Fibroblast of skin of abdomen (primary cell): ENCODE measurements around the gene IGFBP4.

ENCODE experiments used
- DNase-seq: peaks from one replicate; pipeline ENCODE4 v3.0.0-alpha.2; 2013

The IGFBP4 gene

DNA sequence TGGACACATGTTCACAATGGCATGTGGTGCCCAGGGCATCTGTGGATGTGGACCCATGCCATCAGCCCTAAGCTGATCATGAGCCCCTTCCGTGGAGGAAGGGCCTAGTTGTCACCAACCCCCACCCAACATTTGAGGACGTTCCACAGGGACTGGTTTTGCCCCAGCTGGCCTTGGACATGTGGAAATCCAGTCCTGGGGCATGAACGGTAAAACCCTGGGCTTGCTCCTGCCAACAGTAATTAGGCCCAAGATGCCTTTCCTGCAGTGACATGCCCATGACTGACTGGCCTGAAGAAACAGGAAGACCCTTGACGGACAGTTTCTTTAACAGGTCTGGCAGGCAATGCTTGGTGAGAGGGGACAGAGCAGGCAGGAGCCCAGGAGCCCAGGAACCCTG lies 50.4 kb downstream of the IGFBP4 start:
- DNase-seq: no peak

DNA sequence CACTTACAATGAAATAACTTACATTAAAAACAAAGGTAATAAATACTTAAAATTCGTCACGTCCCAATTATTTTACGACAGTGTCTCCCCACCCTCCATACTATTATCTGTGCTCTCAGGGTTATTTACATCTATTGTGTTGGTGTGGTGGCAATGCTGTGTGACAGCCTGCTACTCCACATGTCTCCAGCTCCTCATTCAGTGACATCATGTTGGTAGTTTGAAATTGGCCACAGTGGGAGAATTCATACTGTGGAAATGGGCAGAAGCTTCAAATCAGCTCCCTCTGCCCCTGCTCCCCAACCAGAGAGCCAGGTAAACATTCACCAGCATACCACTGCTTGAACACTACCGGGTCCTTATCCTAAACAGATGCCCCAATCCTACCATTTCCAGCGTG lies 51.9 kb downstream of the IGFBP4 start:
- no peak for DNase-seq

DNA sequence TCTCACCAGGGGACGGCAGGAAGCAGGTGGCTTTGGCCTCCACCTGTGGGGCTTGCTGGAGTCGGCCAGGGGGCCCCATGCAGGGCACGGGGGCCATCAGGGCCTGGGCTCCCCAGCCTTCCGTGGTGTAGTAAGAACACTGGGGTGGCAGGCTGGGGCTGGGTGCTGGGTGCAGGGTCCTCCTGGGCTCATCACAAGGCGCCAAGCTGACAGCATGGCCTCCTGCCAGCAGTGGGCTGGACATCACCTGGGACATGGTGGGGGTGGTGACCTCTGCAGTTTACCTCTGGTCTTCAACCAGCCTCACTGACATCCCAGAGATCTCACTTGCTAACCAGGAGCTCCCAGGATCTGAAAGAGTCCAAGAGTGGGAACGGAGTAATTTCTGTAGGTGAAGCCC lies 52.9 kb downstream of the IGFBP4 start:
- DNase-seq: no peak

DNA sequence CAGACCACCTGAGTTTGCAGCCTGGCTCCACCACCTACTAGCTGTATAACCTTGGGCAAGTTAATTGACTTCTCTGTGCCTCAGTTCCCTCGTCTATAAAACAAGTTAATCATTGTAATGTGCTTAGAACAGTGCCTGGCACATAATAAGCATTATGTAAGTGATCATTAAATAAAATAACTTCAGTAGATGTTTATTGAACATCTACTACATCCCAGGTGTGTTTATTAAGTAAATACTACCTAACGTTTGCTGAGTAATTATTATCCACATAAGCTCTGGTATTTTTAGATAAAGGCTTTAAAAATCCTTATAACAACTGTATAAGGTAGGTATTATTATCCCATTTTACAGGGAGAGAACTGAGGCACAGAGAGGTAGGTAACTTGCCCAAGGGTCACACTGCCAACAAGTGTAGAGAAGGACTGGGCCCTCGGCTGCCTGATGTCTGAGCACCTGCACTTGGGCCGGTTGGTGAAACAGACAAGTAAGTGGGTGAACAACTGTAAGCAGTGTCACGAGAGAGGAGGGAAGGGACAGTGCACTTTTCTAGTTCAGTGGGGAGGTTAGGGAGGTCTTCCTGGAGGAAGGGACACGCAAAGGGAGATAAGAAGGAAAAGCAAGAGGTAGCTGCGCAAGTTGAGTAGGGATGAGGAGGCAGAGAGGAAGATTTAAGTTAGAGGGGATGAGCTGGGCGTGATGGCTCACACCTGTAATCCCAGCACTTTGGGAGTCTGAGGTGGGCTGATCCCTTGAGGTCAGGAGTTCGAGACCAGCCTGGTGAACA lies 53.6 kb downstream of the IGFBP4 start:
- no peak for DNase-seq

DNA sequence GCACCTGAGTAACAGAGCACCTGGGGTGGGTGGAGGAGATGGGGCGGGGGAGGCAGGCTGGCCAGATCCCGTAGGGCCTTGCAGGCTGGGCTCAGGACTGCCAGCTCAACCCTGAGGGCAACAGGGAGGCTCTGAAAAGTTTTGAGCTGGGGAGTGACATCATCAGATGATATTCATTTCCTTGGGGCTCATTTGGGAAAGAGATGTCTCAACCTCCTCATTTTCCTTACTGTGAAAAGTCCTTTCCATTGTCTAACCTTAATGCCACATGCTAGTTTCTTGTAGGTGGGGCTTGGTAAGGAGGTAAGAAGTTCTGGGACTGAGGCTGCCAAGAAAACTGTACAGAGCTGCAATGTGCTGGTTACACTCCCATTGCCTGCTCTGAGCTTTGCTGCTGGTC lies 54.4 kb downstream of the IGFBP4 start:
- DNase-seq: no peak

DNA sequence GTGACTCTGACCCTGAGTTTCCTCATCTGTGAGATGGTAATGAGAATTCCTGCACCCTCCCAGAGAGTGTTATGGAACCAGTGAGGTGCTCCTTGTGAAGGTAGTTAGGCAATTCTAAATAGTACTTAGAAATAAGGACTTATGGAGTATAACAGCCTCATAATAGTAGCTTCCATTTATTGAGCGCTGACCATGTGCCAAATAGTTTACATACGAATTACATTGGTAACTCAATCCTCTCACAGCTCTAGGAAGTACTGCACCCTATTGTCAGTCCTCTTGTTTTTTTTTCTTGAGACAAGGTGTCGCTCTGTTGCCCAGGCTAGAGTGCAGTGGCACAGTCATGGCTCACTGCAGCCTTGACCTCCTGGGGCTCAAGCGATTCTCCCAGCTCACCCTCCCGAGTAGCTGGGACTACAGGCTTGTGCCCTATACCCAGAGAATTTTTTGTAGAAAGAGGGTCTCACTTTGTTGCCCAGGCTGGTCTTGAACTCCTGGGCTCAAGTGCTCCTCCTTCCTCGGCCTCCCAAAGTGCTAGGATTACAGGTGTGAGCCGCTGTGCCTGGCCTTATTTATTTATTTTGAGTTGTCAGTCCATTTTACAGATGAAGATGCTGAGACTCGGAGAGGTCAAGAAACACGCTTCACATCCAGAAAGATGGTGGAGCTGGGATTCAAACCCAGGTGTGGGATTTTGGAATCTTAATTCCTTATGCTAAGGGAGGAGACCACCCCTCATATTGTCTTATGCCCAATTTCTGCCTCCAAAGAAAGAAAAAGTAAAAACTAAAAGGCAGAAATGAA lies 55.2 kb downstream of the IGFBP4 start:
- no peak for DNase-seq

DNA sequence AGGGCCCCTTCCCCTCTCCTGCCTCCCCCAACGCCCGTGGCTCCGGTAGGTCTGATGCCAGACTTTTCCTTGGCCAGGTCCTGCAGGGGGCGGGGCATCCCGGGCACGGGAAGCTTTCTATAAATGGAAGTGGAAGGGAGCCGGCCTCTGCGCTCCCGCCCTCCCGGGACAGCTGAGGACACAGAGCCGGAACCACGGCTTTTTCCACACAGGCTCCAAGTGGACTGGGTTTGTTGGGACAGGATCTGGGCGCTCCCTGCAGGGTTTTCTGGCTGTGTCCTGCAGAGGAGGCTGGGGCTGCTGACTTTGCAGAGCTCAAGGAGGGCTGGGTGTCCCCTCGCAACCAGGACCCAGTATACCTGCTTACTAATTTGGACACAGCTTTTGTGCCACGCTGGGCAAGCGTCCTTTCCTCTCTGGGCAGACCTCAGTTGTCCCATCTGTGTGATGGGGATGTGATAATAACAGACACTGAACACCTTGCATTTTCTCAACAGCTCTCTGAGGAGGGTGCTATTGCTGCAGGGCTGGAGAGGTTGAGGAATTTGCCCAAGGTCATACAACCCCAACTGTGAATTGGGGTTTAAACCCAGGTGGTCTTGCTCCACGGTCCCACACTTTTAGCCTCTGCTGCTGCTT lies 56.4 kb downstream of the IGFBP4 start:
- peak; percentile 64 for DNase-seq

DNA sequence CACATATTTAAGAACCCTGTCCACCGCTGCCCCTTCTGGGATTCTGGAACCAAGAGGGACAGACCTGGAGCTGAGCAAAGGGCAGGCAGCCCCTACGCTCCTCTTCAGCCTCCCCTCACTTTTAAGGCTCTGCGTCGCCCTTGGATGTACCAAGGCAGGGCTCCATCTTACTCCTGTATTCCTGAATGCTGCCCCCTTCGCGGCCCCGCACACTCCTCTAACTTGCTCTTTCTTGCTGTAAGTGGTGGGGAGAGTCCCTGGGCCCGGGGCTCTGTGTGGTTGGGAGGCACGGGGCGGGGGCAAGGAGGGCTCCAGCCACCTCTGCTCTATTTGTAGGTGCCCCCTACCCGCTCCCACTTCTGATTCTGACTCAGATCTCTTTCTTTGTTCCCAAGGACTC lies 56.9 kb downstream of the IGFBP4 start:
- DNase-seq: no peak

DNA sequence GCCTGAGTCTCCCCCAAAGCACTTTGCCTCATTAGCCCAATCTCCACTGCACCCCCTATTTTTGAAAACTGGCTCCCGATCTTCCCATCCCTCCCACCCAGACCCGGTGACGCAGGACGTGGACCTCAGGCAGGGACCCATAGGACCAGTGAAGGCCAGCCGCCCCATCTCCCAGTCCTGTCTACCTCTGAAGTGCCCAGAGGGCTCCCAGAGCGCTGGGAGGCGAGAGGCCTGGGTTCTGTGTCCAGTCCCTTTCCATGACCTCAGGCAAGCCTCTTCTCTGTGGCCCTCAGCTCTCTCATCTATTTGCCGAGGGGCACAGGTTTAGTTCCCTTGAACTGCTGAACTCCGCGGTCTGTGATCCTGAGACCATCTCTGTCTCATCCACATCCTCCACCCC lies 57.5 kb downstream of the IGFBP4 start:
- DNase-seq: no peak

DNA sequence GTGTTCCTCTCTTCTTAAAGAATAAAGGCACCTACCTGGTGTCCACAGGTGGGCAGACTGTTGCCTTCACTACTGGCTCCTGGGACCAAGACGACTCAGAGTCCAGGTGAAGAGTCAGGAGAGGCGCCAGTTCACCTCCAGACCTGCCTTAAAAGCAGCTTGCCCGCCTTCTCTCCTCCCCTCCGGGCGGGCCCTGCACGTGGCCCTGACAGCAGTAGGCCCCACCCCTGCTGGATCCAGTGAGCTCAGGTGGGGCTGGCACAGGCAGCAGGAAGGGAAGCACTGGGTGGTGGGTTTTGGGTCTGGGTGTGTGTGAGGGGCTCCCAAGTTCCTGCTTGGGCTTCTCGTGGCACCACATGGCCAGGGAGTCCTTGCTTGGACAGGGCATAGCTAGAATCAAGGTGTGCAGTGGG lies 58.3 kb downstream of the IGFBP4 start, which contains the start of gene TNS4:
Gene TNS4, minus strand, starts transcription at position 125 of the 413 bp plus-strand sequence. CDS start 5,198 bp downstream, outside the sequence.
- DNase-seq: no peak

DNA sequence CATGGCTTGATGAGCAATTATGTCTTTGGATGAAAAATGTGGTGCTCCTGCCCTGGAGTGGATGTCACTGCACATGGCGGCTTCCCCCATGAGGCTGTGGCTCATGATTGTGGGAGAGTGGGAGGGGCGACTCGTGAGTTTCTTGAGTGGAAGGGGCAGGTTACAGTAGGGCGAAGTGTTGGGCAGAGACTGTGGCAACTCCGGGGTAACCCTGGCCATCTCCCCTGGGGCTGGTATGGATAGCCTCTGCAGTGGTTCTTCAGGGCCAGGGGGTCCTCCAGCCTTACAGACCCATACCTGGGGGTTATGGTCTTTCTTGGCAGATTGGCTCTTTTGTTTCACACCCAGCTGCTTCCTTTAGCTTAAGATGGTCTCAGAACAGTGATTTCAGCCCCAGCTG lies 59.5 kb downstream of the IGFBP4 start:
- no peak for DNase-seq

DNA sequence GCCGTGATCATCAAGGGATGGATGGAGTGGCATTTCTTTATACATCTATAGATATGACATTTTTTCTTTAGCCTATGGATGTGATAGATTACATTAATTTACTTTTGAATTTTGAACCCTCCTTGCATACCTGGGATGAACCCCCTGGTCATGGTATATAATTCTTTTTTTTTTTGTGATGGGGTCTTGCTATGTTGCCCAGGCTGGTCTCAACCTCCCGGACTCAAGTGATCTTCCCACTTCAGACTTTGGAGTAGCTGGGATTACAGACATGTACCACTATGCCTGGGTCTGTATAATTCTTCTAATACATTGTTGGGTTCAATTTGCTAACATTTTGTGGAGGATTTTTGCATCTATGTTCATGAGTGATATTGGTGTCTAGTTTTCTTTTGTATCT lies 59.9 kb downstream of the IGFBP4 start:
- DNase-seq: no peak

DNA sequence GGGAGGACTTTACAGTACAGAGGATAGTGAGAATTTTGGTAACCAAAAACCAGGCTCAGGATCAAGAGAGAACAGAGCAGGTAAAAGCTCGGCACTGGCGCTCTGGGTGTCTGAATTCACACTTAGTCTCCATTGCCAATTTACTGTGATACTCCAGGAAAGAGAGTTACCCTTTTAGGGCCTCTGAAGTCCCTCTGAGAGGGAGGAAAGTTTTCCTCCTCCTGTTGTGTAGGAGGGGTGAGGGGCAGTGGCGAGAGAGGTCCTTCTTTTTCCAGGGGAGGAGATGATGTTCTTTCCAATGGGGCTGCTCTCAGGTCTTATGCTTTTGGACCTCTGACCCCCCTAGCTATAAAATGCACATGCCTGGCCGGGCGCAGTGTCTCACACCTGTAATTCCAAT lies 63.5 kb downstream of the IGFBP4 start:
- no peak for DNase-seq
